GM21723 (cell line): ENCODE data around the gene INTS13.
"Not testable (repeated sequence)": the region's sequence is repeated elsewhere in the genome, so short reads cannot be mapped to it uniquely, and the experiment has no call there.

Experiments used
- ATAC-seq: cut with Tn5 transposase; IDR thresholded peaks from one replicate; pipeline ENCODE4 v1.9.1; 2021; ENCODE audit warnings: mild to moderate bottlenecking, moderate library complexity; ENCODE audit not compliant: unreplicated experiment

Gene INTS13

DNA sequence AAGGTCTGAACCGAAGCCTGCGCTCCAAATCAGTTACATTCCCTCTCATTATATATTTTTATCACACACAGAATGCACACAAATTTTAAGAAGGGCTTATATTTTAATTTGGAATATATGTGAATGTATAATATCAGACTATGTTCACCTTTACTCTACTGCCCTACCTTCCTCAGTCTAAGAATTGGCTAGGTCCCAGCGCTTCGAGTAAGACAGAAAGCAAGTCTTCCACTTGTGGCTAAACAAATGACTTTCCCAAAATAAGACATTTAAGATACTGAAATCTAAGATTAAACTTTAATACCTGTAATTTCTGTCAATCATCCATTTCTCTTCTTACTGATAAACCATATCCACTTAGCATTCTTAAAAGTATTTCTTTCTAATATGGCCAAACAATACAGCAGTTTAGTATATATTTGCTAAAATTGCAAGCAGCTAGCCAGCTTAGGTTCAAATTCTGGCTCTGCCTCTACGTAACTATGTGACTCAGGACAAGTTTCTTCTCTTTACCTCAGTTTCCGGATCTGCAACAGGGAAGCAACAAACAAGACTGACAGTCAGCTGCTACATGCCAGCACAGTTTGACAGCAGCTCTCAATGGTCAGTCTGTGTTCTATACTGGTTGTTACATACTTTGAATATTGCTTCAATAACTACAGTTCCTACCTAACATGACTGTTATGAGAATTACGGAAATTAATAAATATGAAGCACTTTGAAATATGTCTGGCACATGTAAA, 2.0 kb downstream of the INTS13 start:
- no peak for ATAC-seq

DNA sequence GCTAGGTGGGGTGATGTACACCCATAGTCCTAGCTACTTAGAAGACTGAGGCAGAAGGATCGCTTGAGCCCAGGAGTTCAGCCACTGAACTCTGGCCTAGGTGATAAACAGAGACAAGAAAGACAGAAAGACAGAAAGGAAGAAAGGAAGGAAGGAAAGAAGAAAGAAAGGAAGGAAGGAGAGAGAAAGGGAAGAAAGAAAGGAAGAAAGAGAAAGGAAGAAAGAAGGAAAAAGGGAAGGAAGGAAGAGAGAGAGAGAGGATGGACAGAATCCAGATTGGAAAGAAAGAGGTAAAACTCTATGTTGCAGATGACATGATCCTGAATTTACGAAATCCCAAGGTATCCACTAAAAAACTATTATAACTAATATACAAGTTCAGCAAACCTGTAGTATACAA, 8.2 kb downstream of the INTS13 start:
- ATAC-seq: no peak

DNA sequence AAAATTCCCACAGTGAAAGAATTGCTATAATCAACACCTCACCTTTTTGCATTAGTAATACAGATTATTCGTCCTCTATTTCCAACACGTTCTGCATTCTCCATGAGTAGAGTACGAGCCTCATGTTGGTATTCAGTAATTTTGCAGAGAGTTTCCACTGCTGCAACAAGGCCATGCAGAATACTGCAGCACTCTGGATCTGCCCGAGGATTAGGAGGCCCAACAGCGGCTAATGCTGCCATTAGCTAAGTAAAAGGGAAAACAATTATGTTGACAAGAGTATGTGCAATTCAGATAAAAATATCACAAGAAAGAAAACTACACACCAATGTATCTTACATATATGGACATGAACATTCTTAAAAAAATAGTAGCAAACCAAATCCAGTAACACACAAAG, 9.1 kb downstream of the INTS13 start:
- ATAC-seq: no peak

DNA sequence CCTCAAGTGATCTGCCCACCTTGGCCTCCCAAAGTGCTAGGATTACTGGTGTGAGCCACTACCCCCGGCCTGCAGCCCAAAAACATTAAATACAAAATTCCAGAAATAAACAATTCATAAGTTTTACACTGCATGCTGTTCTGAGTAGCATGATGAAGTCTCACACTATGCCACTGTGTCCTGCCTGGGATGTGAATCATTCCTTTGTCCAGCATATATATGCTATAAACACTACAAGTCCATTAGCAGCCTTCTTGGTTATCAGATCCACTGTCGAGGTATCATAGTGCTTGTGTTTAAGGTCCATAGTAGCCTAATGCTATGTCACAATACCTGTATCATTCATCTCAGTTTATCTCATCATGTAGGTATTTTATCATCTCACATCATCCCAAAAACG, 15.9 kb downstream of the INTS13 start:
- ATAC-seq: no peak

DNA sequence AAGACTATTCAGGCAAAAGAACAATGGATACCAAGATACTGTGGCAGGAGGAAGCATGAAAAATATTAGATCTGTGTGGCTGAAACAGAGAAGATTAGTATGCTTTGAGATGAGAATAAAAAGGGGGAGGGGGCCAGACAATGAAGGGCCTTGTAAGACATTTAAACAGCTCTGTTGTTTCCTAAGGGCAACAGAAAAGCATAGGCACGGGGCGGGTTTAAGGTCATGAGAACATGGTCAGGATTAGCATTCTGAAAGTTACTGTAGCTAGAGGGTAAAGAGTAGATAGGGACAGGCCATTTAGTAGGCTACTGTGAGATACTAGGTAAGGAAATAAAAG, 18.6 kb downstream of the INTS13 start:
- no peak for ATAC-seq

- ATAC-seq: no peak
These were observed 19.2 kb downstream of the INTS13 start for GRCh38 chr12:26918321-26919215.

- no peak for ATAC-seq
These were observed 31.1 kb downstream of the INTS13 start for GRCh38 chr12:26906704-26907103.

- no peak for ATAC-seq
These were observed 31.8 kb downstream of the INTS13 start for GRCh38 chr12:26906024-26906423.

DNA sequence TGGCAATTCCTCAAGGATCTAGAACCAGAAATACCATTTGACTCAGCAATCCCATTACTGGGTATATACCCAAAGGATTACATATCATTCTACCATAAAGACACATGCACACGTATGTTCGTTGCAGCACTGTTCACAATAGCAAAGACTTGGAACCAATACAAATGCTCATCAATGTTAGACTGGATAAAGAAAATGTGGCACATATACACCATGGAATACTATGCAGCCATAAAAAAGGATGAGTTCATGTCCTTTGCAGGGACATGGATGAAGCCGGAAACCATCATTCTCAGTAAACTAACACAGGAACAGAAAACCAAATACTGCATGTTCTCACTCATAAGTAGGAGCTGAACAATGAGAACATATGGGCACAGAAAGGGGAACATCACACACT, 34.4 kb downstream of the INTS13 start:
- ATAC-seq: not testable (repeated sequence)

- no peak for ATAC-seq
These were observed 40.9 kb downstream of the INTS13 start for GRCh38 chr12:26896913-26897312.

- ATAC-seq: no peak
These were observed 42.1 kb downstream of the INTS13 start for GRCh38 chr12:26895672-26896071.

DNA sequence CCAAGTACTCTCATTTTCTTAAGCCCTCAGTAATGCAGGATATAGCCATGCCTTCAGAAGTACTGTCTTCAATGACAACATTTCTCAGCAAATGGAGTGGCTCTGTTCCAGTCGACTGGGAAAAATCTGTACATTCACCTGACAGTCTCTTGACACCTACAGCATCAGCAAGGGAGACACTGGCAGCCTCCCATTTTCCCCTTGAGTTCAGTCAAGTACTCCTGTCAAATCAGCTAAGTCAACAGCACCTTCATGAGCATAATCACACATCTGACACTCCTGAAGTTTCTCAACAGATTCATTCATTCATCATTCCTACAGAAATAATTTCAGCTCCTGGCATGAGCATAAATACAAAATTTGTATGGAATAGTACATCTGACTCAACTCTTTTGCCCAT, 46.1 kb downstream of the INTS13 start:
- ATAC-seq: no peak

DNA sequence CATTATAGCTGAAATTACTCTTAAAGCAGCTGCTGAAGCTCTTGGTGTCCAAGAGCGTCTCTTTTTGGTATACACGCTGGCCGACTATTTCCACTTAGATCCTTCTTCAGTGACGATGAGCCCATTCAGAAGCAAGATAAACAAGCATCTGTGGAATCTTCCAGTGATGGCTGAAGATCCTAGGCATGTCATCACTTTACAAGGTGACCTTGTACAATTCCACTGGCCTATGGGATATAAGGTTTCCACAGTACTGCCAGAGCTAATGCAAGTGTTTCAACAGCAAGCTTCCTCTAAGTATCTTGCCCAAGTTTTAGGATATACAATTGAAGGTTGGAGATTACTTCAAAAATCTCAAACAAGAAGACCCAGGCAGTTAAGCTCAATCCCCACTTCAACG, 47.0 kb downstream of the INTS13 start:
- no peak for ATAC-seq

DNA sequence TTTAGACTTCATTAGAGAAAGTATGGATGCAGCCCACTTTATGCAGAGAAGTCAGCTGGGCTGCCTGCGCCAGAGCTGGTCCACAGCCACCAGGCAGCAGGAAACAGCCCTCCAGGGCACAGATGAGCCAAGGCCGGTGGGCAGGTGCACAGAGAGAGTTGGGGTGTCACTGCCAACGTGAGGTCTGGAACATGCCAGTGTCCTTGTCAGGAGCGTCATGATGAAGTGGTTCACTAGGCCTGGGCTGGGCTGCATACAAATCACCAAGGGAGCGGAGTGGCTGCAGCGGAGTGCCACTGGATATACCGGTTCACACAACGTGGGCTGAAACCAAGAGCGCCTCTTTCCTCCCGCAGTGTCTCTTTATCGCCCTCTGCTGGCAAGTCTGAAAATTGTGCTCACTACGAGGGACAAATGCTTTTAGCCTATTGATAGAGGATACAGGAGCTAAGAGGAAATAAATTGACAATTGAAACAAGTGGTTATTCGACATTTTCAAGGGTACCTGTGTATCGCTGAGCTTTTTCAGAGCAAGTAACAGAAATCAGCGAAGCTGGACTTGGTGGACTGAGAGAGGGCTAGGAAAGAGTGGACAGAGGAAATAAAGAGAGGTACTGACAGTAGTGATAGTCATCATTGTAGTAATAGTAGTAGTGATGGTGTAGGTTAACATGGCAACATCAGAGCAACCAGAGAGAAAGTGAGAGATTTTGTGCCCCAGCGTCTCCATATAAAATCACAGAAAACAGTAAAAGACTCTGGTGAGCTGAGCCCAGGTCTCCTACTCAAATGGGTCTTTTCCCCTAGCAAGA, 52.8 kb downstream of the INTS13 start:
- peak; percentile 93 for ATAC-seq

DNA sequence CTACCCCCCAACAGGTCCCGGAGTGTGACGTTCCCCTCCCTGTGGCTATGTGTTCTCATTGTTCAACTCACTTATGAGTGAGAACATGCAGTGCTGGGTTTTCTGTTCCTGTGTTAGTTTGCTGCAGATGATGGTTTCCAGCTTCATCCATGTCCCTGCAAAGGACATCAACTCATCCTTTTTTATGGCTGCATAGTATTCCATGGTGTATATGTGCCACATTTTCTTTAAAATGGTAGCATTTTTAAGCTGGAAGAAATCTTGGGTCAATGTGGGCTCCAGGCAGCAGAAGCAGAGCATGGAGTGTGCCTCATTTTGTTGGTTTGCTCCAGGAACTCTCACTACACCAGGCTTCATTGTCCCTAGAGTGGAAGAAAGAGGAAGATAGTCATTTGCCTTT, 57.2 kb downstream of the INTS13 start:
- no peak for ATAC-seq

DNA sequence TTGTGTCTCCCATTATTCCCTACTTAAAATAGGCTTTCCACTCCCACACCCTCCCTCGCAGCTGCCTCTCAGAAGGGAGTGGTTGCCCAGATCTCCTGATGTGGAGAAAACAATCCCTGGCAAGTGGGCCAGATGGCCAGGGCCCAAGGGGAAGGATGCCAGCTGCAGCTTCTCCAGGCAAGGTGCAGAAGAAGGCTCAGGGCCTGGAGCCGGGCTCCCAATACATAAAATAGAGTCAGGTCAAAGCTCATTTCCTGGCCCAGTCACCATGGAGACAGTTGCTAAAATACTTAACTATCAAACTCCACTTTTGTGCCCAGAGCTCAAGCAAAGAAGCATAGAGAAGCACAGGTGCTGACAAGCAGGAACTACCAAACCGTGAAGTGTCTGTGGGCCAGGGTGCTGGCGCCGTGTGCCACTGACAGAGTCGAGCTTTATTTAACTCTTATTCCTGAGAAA, 59.1 kb downstream of the INTS13 start:
- no peak for ATAC-seq

- ATAC-seq: no peak
These were observed 63.1 kb downstream of the INTS13 start for GRCh38 chr12:26874501-26875296.

DNA sequence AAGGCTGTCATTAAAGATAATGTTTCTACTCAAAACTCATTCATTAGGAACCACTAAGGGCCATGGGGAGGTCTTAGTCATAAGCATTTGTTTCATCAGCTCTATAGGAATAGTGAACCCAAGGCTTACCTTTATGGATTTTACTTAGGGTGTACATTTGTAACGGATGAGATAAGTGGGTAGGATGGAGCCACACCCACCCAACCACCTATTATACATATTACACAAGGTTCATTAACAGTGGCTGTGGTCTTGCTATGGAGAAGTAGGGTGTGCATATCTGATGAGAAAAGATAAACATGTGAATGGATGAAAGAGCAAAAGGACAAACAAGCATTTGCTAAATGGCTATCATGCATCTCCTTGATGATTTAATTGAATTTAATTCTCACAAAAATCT, 65.2 kb downstream of the INTS13 start:
- ATAC-seq: no peak

GRCh38 chr12:26871985-26872384, 65.8 kb downstream of the INTS13 start:
- no peak for ATAC-seq
